ENCODE data around the gene AGFG2.

AGFG2 gene

DNA sequence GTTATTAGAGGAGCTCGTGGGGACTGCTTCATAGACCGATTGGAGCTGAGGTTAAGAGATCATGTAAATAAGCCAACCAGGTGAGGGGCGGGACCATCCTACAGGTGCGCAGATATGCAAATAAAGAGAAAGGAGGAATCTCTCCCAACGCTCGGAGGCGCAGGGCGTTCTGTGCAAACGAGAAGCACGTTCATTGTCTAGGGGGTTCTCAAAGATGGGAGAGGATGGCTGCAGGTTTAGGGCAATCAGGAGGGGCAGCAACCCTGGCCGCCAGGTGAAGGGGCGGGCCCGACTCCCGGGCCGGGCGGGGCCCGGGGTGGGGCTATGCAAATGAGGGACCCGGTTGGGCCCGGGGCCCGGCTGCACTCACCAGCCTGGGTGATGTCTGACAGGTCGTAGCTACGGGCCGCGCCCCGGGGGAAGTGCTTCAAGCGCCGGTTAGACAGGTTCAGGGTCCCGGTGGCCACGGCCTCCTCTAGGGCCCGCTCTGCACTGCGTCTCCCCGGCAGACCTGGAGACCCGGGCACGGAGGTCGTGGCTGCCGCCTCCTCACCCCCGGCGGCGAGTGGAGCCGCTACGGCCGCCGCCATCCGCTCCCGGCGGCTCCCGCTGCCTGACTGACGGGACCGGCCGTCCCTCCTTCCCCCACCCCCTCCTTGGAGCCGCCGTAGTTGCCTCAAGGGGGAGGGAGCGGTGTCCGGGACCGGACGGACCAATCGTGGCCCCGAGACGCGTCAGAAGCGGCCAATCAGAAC is 46.7 kb downstream of the AGFG2 start, which contains the start of gene LRCH4 (continued):
- TF ChIP-seq, protein P1, sequence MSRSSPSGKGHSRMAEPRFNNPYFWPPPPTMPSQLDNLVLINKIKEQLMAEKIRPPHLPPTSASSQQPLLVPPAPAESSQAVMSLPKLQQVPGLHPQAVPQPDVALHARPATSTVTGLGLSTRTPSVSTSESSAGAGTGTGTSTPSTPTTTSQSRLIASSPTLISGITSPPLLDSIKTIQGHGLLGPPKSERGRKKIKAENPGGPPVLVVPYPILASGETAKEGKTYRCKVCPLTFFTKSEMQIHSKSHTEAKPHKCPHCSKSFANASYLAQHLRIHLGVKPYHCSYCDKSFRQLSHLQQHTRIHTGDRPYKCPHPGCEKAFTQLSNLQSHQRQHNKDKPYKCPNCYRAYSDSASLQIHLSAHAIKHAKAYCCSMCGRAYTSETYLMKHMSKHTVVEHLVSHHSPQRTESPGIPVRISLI (tag by site-specific recombination; IDR thresholded peaks at IDR 0.05) = no peak
- TF ChIP-seq TRIM28 (IDR thresholded peaks at IDR 0.05; ENCODE audit: borderline replicate concordance, low read length) (no peak), ZNF112 (tag by site-specific recombination; IDR thresholded peaks at IDR 0.05) (no peak), ZNF658 (tag by site-specific recombination; IDR thresholded peaks at IDR 0.05) (no peak), ZNF155 (tag by site-specific recombination; IDR thresholded peaks at IDR 0.05) (no peak), ZNF239 (tag by site-specific recombination; IDR thresholded peaks at IDR 0.05) (peak; percentile 69; the same call in 1 of the 2 replicates), ZFP37 (tag by site-specific recombination; IDR thresholded peaks at IDR 0.05) (peak; percentile 78), SCRT1 (tag by site-specific recombination; IDR thresholded peaks at IDR 0.05; ENCODE audit: borderline replicate concordance) (peak; percentile 92), SP7 (tag by site-specific recombination; IDR thresholded peaks at IDR 0.05) (peak; percentile 92), ZNF843 (tag by site-specific recombination; IDR thresholded peaks at IDR 0.05) (peak; percentile 82), MZF1 (tag by site-specific recombination; IDR thresholded peaks at IDR 0.05; ENCODE audit: borderline replicate concordance) (no peak), ZNF621 (tag by site-specific recombination; IDR thresholded peaks at IDR 0.05) (no peak), ZNF561 (tag by site-specific recombination; IDR thresholded peaks at IDR 0.05; ENCODE audit: borderline replicate concordance) (no peak; the same call in 1 of the 2 replicates), ZNF324 (tag by site-specific recombination; IDR thresholded peaks at IDR 0.05) (peak; percentile 96), MEIS1 (CRISPR knock-in tag; IDR thresholded peaks at IDR 0.05; ENCODE audit: borderline replicate concordance) (no peak), GLIS1 (tag by site-specific recombination; IDR thresholded peaks at IDR 0.05) (no peak; the same call in 1 of the 2 replicates), ZNF292 (tag by site-specific recombination; IDR thresholded peaks at IDR 0.05; ENCODE audit: borderline replicate concordance, low read depth) (no peak), ZNF223 (tag by site-specific recombination; IDR thresholded peaks at IDR 0.05) (no peak), ZNF335 (tag by site-specific recombination; conservative IDR thresholded peaks at IDR 0.05) (peak; percentile 87), HOXD13 (CRISPR knock-in tag; IDR thresholded peaks at IDR 0.05; ENCODE audit: borderline replicate concordance) (no peak), ZNF266 (tag by site-specific recombination; IDR thresholded peaks at IDR 0.05; ENCODE audit: low read depth) (no peak), ZNF596 (tag by site-specific recombination; IDR thresholded peaks at IDR 0.05) (no peak), BCL11A (tag by site-specific recombination; IDR thresholded peaks at IDR 0.05; ENCODE audit: low read depth) (no peak), ZSCAN30 (tag by site-specific recombination; IDR thresholded peaks at IDR 0.05) (peak; percentile 92), ZEB2 (tag by site-specific recombination; IDR thresholded peaks at IDR 0.05) (peak; percentile 95), ZNF624 (tag by site-specific recombination; IDR thresholded peaks at IDR 0.05) (peak; percentile 68; the same call in 1 of the 2 replicates), ZBTB1 (tag by site-specific recombination; IDR thresholded peaks at IDR 0.05) (0 out of 2 replicates have a peak, but pooled peaks have one; percentile 22), ZNF133 (tag by site-specific recombination; IDR thresholded peaks at IDR 0.05) (no peak), ZNF311 (tag by site-specific recombination; IDR thresholded peaks at IDR 0.05; ENCODE audit: borderline replicate concordance) (no peak), MYNN (tag by site-specific recombination; IDR thresholded peaks at IDR 0.05; ENCODE audit: borderline replicate concordance) (peak; percentile 20; the same call in 1 of the 2 replicates), ZNF664 (tag by site-specific recombination; IDR thresholded peaks at IDR 0.05) (no peak), SP2 (tag by site-specific recombination; IDR thresholded peaks at IDR 0.05) (no peak)
- TF ChIP-seq, protein P2, sequence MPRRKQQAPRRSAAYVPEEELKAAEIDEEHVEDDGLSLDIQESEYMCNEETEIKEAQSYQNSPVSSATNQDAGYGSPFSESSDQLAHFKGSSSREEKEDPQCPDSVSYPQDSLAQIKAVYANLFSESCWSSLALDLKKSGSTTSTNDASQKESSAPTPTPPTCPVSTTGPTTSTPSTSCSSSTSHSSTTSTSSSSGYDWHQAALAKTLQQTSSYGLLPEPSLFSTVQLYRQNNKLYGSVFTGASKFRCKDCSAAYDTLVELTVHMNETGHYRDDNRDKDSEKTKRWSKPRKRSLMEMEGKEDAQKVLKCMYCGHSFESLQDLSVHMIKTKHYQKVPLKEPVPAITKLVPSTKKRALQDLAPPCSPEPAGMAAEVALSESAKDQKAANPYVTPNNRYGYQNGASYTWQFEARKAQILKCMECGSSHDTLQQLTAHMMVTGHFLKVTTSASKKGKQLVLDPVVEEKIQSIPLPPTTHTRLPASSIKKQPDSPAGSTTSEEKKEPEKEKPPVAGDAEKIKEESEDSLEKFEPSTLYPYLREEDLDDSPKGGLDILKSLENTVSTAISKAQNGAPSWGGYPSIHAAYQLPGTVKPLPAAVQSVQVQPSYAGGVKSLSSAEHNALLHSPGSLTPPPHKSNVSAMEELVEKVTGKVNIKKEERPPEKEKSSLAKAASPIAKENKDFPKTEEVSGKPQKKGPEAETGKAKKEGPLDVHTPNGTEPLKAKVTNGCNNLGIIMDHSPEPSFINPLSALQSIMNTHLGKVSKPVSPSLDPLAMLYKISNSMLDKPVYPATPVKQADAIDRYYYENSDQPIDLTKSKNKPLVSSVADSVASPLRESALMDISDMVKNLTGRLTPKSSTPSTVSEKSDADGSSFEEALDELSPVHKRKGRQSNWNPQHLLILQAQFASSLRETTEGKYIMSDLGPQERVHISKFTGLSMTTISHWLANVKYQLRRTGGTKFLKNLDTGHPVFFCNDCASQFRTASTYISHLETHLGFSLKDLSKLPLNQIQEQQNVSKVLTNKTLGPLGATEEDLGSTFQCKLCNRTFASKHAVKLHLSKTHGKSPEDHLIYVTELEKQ (tag by site-specific recombination; IDR thresholded peaks at IDR 0.05; ENCODE audit: borderline replicate concordance) = peak; percentile 79; the same call in 1 of the 2 replicates
- TF ChIP-seq, protein P3, sequence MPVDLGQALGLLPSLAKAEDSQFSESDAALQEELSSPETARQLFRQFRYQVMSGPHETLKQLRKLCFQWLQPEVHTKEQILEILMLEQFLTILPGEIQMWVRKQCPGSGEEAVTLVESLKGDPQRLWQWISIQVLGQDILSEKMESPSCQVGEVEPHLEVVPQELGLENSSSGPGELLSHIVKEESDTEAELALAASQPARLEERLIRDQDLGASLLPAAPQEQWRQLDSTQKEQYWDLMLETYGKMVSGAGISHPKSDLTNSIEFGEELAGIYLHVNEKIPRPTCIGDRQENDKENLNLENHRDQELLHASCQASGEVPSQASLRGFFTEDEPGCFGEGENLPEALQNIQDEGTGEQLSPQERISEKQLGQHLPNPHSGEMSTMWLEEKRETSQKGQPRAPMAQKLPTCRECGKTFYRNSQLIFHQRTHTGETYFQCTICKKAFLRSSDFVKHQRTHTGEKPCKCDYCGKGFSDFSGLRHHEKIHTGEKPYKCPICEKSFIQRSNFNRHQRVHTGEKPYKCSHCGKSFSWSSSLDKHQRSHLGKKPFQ (tag by site-specific recombination; IDR thresholded peaks at IDR 0.05) = peak; percentile 28; the same call in 1 of the 2 replicates
- TF ChIP-seq, protein P4, sequence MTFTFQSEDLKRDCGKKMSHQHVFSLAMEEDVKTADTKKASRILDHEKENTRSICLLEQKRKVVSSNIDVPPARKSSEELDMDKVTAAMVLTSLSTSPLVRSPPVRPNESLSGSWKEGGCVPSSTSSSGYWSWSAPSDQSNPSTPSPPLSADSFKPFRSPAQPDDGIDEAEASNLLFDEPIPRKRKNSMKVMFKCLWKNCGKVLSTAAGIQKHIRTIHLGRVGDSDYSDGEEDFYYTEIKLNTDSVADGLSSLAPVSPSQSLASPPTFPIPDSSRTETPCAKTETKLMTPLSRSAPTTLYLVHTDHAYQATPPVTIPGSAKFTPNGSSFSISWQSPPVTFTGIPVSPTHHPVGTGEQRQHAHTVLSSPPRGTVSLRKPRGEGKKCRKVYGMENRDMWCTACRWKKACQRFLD (tag by site-specific recombination; IDR thresholded peaks at IDR 0.05) = no peak; the same call in 1 of the 2 replicates
